ENCODE measurements around the gene ATF3. TPM values are rescaled to one million over a fixed set of nuclear protein-coding genes. Genes with fewer than 3 reads are reported as not detected.

The ATF3 gene
- total RNA-seq, 4 donors from 2014 or later, result 10.0 to 38.0 (median 17.2) TPM

DNA sequence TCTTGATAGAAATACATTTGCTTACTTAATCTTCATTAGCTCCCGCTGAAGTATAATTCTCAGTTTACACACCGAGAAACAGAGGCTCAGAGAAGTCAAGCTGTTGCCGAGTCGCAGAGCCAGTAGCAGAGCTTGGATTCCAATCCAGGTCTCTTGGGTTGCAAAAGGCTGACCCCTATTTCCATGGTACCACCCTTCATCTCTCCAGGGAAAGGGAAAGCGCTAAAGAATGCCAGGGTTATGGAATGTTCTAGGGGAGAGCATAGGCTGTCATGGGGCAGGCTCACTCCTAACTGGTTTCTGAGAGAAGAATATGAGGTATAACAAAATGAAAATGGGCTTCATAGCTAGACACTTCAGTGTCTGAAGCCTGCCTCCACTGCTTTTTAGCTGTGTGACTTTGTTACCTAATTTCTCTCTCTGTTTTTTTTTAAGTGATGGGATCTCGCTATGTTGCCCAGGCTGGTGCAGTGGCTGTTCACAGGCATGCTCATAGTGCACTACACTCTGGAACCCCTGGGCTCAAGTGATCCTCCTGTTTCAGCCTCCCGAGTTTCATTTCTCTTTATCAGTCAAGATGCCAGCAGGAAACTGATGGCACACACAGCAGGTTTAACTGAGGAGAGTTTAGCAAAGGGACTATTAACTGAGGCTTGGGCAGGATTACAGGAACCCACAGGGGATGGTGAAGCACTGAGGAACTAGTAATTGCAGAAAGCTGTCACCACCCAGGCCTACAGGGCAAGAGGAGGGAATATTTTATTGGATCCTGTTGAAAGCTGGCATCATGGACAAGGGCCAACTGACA is 25.5 kb upstream of the ATF3 start:
- H3K4me3 ChIP-seq, result no peak overlapping the region
- no peak overlapping the region for H3K27ac ChIP-seq
- no peaks in the 10 kb centered on the region for H3K4me1 ChIP-seq
- no peaks in the 10 kb centered on the region for H3K36me3 ChIP-seq
- TF ChIP-seq, protein P1, sequence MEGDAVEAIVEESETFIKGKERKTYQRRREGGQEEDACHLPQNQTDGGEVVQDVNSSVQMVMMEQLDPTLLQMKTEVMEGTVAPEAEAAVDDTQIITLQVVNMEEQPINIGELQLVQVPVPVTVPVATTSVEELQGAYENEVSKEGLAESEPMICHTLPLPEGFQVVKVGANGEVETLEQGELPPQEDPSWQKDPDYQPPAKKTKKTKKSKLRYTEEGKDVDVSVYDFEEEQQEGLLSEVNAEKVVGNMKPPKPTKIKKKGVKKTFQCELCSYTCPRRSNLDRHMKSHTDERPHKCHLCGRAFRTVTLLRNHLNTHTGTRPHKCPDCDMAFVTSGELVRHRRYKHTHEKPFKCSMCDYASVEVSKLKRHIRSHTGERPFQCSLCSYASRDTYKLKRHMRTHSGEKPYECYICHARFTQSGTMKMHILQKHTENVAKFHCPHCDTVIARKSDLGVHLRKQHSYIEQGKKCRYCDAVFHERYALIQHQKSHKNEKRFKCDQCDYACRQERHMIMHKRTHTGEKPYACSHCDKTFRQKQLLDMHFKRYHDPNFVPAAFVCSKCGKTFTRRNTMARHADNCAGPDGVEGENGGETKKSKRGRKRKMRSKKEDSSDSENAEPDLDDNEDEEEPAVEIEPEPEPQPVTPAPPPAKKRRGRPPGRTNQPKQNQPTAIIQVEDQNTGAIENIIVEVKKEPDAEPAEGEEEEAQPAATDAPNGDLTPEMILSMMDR (IDR thresholded peaks at IDR 0.05), result no peak
- no peak for TF ChIP-seq POLR2A (IDR thresholded peaks at IDR 0.05)
- H3K27me3 ChIP-seq, result no peaks in the 10 kb centered on the region
- DNase-seq, result no peak
- no peaks in the 10 kb centered on the region for H3K9me3 ChIP-seq

- no peaks in the 10 kb centered on the region for H3K9me3 ChIP-seq
- H3K27me3 ChIP-seq, result no peaks in the 10 kb centered on the region
- H3K4me1 ChIP-seq, result no peaks in the 10 kb centered on the region
- no peaks in the 10 kb centered on the region for H3K36me3 ChIP-seq
- no peak overlapping the region for H3K27ac ChIP-seq
- H3K4me3 ChIP-seq, result no peak overlapping the region
- no peak for DNase-seq
- no peak for TF ChIP-seq POLR2A (IDR thresholded peaks at IDR 0.05)
- TF ChIP-seq, protein P1 (IDR thresholded peaks at IDR 0.05), result no peak
Observed at GRCh38 chr1:212583643-212584042, 24.9 kb upstream of the ATF3 start.

DNA sequence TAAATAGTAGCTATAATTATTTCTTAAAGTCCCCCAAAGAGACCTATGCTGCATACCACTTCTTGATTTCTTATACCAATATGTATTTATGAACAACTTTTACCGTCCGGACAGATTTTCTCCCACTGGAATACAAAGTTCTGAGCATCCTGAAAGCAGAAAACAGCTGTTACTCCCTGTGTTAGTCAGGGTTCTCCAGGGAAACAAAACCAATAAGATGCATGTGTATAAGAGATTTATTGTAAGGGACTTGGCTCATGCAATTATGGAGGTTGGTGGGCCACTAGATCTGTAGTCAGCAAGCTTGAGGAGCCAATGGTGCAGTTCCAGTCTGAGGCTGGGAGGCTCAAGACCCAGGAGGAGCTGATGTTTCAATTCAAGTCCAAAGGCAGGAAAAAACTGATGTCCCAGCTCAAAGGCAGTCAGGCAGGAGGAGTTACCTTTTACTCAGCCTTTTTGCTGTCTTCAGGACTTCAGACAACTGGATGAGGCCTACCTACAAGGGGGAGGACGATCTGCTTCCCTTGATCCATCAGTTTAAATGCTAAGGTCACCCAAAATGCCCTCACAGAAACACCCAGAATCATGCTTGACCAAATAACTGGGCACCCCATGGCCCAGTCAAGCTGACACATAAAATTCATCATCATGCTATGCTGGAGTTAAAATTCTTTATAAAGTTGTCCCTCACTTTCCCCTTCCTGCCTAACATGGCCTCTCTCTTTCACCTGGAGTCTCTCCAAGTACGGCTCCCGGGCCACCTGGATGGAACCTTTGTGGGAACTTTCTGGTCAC is 24.3 kb upstream of the ATF3 start:
- no peak for DNase-seq
- Histone ChIP-seq H3K4me1 (no peaks in the 10 kb centered on the region), H3K27ac (no peak overlapping the region), H3K36me3 (no peaks in the 10 kb centered on the region), H3K27me3 (no peaks in the 10 kb centered on the region), H3K9me3 (no peaks in the 10 kb centered on the region), H3K4me3 (no peak overlapping the region)
- TF ChIP-seq, protein P1 (IDR thresholded peaks at IDR 0.05), result no peak
- TF ChIP-seq POLR2A (IDR thresholded peaks at IDR 0.05), result no peak

DNA sequence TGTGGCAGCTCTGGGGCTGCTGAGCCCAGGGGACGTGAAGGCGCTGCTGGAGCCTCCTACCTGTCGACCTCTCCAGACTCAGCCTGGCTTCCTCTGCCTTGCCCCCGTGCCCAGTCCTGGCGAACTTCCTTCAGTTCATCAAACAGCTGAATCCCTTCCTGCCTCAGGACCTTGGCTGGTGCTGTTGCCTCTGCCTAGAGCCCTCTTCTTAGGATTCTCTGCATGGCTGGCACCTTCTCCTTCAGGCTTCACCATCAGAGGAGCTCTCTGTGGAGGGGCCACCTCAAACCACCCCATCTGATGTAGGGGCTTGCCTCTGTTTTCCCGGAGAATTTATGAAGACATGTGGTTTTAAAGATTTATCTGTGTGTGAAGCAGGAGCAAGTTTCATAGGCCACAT is 23.4 kb upstream of the ATF3 start:
- TF ChIP-seq, protein P1 (IDR thresholded peaks at IDR 0.05), result no peak
- no peak for TF ChIP-seq POLR2A (IDR thresholded peaks at IDR 0.05)
- Histone ChIP-seq H3K4me1 (no peaks in the 10 kb centered on the region), H3K27ac (no peak overlapping the region), H3K4me3 (no peak overlapping the region), H3K9me3 (no peaks in the 10 kb centered on the region), H3K27me3 (no peaks in the 10 kb centered on the region), H3K36me3 (no peaks in the 10 kb centered on the region)
- no peak for DNase-seq

GRCh38 chr1:212586206-212587015 is 22.1 kb upstream of the ATF3 start:
- H3K4me1 ChIP-seq, result no peaks in the 10 kb centered on the region
- no peak overlapping the region for H3K27ac ChIP-seq
- H3K36me3 ChIP-seq, result no peaks in the 10 kb centered on the region
- H3K9me3 ChIP-seq, result no peaks in the 10 kb centered on the region
- no peak for DNase-seq
- no peak overlapping the region for H3K4me3 ChIP-seq
- no peaks in the 10 kb centered on the region for H3K27me3 ChIP-seq
- TF ChIP-seq, protein P1 (IDR thresholded peaks at IDR 0.05), result no peak
- no peak for TF ChIP-seq POLR2A (IDR thresholded peaks at IDR 0.05)
